T-helper 2 cell treated with Interferon-gamma antibody and Interleukin-4, amounts not matched to agents 5 μg/mL and 100 μg/mL, for 36 hours (primary cell): ENCODE measurements around the gene VRTN.
"Not testable (repeated sequence)": the region's sequence is repeated elsewhere in the genome, so short reads cannot be mapped to it uniquely, and the experiment has no call there.

Source experiments
- DNase-seq: peaks from one replicate; pipeline ENCODE4 v3.0.0; 2021; ENCODE audit warnings: low spot score
- H3K27ac Mint-ChIP-seq: one replicate; pipeline ENCODE4 v1.8.0; 2021; ENCODE audit warnings: mild to moderate bottlenecking, mixed read lengths
- H3K27me3 Mint-ChIP-seq: one replicate; pipeline ENCODE4 v1.8.0; 2021; ENCODE audit warnings: low read depth, mixed read lengths
- H3K36me3 Mint-ChIP-seq: one replicate; pipeline ENCODE4 v1.8.0; 2021; ENCODE audit warnings: low read depth, mixed read lengths
- H3K4me1 Mint-ChIP-seq: one replicate; pipeline ENCODE4 v1.8.0; 2021; ENCODE audit warnings: low read depth, mixed read lengths
- H3K4me3 Mint-ChIP-seq: one replicate; pipeline ENCODE4 v1.8.0; 2022; ENCODE audit warnings: mild to moderate bottlenecking, moderate library complexity, mixed read lengths
- H3K9me3 Mint-ChIP-seq: one replicate; pipeline ENCODE4 v1.8.0; 2021; ENCODE audit warnings: mixed read lengths

The VRTN gene

DNA sequence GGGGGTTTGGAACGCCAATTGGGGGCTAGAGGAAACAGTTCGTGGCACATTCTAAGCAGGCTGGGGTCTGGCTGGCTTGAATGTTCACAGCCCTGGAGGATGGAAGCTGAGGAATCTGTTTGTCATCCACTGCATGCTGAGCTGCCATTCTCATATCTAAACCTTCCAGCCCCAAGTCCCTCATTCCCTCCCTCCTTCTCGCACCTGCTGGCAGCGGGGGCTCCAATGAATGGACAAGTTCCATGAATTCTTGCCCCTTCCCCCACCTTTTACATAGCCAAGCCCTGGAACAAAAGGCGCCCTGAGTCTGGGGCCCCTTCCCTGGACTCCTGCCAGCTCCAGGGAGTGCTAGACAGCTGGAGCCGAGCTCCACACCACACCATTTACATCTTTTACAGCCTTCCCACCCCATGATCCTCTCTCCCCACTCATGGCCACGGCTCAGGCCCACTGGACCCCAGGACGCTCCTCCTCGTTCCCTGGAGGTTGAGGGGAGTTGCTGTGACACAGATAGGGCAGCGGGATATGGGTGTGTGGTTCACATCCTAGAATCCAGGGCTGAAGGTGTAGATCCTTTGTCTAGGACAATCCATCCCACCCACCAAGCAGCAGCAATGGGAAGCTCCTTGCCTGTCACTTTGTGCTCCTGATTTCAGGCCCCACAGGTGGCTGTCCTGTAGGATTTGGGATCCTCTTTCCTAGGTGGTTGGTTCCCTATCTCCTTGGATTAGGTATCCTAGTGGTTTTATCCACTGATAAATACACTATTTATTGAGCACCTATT, 21.7 kb upstream of the VRTN start:
- no peak overlapping the region for H3K27ac Mint-ChIP-seq
- DNase-seq: no peak

GRCh38 chr14:74329950-74330552, 18.2 kb upstream of the VRTN start:
- not testable (repeated sequence) for H3K27me3 Mint-ChIP-seq, H3K27ac Mint-ChIP-seq, H3K4me3 Mint-ChIP-seq, H3K9me3 Mint-ChIP-seq, H3K4me1 Mint-ChIP-seq, H3K36me3 Mint-ChIP-seq, DNase-seq

More for the DNA sequence above, 21.7 kb upstream of the VRTN start:
- Mint-ChIP-seq H3K36me3 (no peaks in the 10 kb centered on the region), H3K4me3 (no peak overlapping the region), H3K4me1 (no peaks in the 10 kb centered on the region), H3K27me3 (peaks cover 7% of the 10 kb centered on the region), H3K9me3 (no peaks in the 10 kb centered on the region)

- Mint-ChIP-seq H3K9me3 (no peaks in the 10 kb centered on the region), H3K4me3 (no peak overlapping the region), H3K4me1 (no peaks in the 10 kb centered on the region), H3K27ac (no peak overlapping the region), H3K36me3 (no peaks in the 10 kb centered on the region), H3K27me3 (peaks cover 6% of the 10 kb centered on the region)
- no peak for DNase-seq
These were observed 14.4 kb upstream of the VRTN start for GRCh38 chr14:74333909-74334308.

GRCh38 chr14:74346341-74346740, 1.9 kb upstream of the VRTN start:
- Mint-ChIP-seq H3K4me3 (no peak overlapping the region), H3K9me3 (no peaks in the 10 kb centered on the region), H3K36me3 (no peaks in the 10 kb centered on the region), H3K4me1 (no peaks in the 10 kb centered on the region), H3K27ac (no peak overlapping the region), H3K27me3 (peaks cover 5% of the 10 kb centered on the region)
- no peak for DNase-seq

GRCh38 chr14:74347097-74347794, 1.0 kb upstream of the VRTN start:
- H3K9me3 Mint-ChIP-seq: no peaks in the 10 kb centered on the region
- no peak for DNase-seq
- no peaks in the 10 kb centered on the region for H3K4me1 Mint-ChIP-seq
- H3K36me3 Mint-ChIP-seq: no peaks in the 10 kb centered on the region
- no peak overlapping the region for H3K4me3 Mint-ChIP-seq
- H3K27ac Mint-ChIP-seq: no peak overlapping the region
- peaks cover 5% of the 10 kb centered on the region for H3K27me3 Mint-ChIP-seq

- Mint-ChIP-seq H3K27ac (no peak overlapping the region), H3K4me1 (no peaks in the 10 kb centered on the region), H3K27me3 (peaks cover 6% of the 10 kb centered on the region), H3K9me3 (no peaks in the 10 kb centered on the region), H3K36me3 (no peaks in the 10 kb centered on the region), H3K4me3 (no peak overlapping the region)
- DNase-seq: no peak
These were observed 523 bp upstream of the VRTN start for GRCh38 chr14:74347795-74348100.

DNA sequence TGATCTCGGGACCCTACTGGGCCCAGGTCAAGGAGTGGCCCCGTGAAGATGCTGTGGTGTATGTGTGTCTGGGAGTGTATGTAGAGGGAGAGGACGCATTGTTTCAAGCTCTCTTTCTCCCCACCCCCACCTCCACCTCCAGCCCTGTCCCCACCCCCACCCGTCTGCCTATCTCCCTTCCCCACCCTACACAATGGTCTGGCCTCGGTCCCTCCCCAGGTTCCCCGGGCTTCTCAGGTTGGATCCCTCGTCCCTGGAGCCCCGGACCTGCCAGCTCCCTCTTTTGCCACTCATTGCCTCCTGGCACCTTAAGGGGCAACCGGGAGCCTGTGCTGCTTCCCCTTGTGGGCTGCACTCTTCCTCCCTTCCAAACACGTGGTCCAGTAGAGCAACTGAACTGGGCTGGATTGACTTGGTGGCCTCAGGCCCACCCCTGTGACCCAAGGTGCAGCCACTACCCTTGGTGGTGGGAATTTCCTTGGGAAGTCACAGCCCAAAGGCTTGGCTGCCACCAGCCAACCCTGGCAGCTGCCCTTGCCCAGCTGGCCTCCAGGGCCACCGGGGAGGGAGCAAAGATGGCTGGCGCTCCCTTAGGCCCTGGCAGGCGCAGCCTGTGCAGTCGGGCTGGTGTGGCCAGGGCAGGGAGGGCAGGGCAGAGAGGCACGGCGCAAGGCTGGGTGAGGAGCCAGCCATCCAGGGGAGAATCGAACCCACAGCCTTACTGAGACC, 628 bp downstream of the VRTN start:
- Mint-ChIP-seq H3K4me1 (no peaks in the 10 kb centered on the region), H3K27ac (no peak overlapping the region), H3K9me3 (no peaks in the 10 kb centered on the region), H3K4me3 (no peak overlapping the region), H3K27me3 (peaks cover 6% of the 10 kb centered on the region), H3K36me3 (no peaks in the 10 kb centered on the region)
- no peak for DNase-seq

DNA sequence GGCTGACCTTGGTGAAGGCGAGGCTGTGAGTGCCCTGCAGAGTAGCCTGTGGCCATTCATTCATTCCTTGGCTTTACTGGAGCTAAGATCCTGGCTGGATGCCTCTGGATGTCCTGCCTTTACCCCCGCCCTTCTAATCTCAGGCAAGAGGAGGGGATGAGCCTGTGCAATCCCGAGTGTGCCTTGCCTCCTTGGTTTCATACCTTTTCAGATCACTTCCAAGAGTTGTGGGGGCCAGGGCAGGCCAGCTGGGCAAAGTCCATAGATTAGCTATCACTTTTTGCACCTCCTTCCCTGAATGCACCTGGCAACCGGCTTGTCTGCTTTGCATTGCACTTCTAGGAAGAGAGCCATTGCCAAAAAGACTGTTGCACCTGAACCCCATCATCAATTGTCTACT, 1.5 kb downstream of the VRTN start:
- Mint-ChIP-seq H3K36me3 (no peaks in the 10 kb centered on the region), H3K9me3 (no peaks in the 10 kb centered on the region), H3K27ac (no peak overlapping the region), H3K4me3 (no peak overlapping the region), H3K27me3 (peaks cover 6% of the 10 kb centered on the region), H3K4me1 (no peaks in the 10 kb centered on the region)
- DNase-seq: no peak

DNA sequence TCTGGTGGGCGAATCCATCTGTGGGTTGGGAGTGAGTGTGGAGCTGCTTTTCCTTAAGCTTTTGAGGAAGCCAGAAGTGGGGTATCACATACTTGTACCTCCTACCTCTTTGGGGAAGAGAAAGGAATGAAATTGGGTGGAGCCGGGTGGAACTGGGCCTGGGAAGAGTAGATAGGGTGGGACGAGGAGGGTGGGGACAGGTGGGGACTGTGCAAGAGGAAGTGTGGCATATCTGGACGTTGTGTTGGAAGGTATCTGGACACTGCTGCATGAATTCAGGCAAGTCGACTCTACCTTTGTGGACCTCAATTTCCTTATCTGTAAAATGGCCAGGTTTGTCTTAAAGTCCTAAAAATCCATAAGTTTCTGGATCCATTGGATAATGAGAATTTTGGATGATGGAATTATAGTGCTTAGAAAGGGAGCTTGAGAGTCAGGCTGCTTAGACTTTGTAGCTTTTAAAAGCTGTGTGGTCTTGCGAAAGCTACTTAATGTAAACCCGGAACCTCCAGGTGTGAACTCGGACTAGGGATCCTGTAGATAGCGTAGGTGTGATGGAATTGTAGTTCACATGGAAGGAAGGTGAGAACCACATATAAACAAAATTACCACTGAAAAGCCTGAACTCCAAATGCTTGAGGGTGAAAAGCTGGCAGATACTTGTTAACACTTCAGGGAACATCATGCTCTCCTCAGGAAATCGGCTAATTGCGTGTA, 2.1 kb downstream of the VRTN start:
- Mint-ChIP-seq H3K36me3 (no peaks in the 10 kb centered on the region), H3K4me1 (no peaks in the 10 kb centered on the region)

DNA sequence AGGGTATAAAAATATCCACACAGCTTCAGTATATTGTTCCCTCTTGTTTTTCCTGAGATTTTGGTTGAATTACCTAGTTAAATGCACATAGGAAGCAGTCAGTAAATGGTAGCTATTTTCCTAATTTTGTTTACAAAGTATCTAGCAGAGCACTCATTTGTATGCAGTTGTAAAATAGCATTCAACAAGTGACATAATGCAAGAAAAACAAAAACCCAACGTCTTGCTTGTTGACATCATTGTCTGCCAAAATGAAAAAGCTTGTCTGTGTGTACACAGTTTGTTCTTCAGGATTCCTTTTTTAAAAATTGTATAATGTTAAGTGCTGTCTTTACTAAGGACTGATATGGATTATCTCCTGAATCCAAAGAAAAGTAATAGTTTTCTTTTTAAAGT, 2.7 kb downstream of the VRTN start:
- H3K9me3 Mint-ChIP-seq: no peaks in the 10 kb centered on the region
- no peak for DNase-seq

More for the DNA sequence above, 2.1 kb downstream of the VRTN start:
- Mint-ChIP-seq H3K4me3 (no peak overlapping the region), H3K27me3 (peaks cover 6% of the 10 kb centered on the region), H3K9me3 (no peaks in the 10 kb centered on the region), H3K27ac (no peak overlapping the region)
- no peak for DNase-seq

GRCh38 chr14:74356892-74357575, 8.8 kb downstream of the VRTN start:
- Mint-ChIP-seq H3K27me3 (peaks cover 2% of the 10 kb centered on the region), H3K4me3 (no peak overlapping the region), H3K9me3 (no peaks in the 10 kb centered on the region), H3K4me1 (no peaks in the 10 kb centered on the region), H3K27ac (no peak overlapping the region), H3K36me3 (no peaks in the 10 kb centered on the region)
- no peak for DNase-seq

More for the DNA sequence above, 2.7 kb downstream of the VRTN start:
- H3K27ac Mint-ChIP-seq: no peak overlapping the region
- H3K36me3 Mint-ChIP-seq: no peaks in the 10 kb centered on the region
- H3K27me3 Mint-ChIP-seq: peaks cover 6% of the 10 kb centered on the region
- H3K4me1 Mint-ChIP-seq: no peaks in the 10 kb centered on the region
- no peak overlapping the region for H3K4me3 Mint-ChIP-seq

DNA sequence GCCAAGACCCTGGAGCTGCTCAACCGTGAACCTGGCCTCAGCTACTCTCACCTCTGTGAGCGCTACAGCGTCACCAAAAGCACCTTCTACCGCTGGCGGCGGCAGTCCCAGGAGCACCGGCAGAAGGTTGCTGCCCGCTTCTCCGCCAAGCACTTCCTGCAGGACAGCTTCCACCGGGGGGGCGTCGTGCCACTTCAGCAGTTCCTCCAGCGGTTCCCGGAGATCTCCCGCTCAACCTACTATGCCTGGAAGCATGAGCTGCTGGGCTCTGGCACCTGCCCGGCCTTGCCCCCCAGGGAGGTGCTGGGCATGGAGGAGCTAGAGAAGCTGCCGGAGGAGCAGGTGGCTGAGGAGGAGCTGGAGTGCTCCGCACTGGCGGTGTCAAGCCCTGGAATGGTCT, 9.3 kb downstream of the VRTN start:
- no peaks in the 10 kb centered on the region for H3K4me1 Mint-ChIP-seq
- H3K36me3 Mint-ChIP-seq: no peaks in the 10 kb centered on the region
- no peak overlapping the region for H3K4me3 Mint-ChIP-seq
- peaks cover 2% of the 10 kb centered on the region for H3K27me3 Mint-ChIP-seq
- H3K27ac Mint-ChIP-seq: no peak overlapping the region
- DNase-seq: no peak
- no peaks in the 10 kb centered on the region for H3K9me3 Mint-ChIP-seq

DNA sequence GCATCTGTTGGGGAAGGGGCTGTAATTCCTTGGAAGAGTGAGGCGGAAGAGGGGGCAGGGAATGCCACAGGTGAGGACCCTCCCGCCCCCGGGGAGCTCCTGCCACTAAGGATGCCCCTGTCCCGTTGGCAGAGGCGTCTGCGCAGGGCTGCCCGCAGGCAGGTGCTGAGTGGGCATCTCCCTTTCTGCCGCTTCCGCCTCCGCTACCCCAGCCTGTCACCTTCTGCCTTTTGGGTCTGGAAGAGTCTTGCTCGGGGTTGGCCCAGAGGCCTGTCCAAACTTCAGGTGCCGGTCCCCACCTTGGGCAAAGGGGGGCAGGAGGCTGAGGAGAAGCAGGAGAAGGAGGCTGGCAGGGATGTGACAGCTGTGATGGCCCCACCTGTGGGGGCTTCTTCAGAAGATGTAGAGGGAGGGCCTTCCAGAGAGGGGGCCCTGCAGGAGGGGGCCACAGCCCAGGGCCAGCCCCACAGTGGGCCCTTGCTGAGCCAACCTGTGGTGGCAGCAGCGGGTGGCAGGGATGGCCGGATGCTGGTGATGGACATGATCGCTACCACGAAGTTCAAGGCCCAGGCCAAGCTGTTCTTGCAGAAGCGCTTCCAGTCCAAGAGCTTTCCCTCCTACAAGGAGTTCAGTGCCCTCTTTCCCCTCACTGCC, 10.0 kb downstream of the VRTN start:
- no peaks in the 10 kb centered on the region for H3K9me3 Mint-ChIP-seq
- H3K4me3 Mint-ChIP-seq: no peak overlapping the region
- DNase-seq: no peak
- H3K4me1 Mint-ChIP-seq: no peaks in the 10 kb centered on the region
- H3K27me3 Mint-ChIP-seq: peaks cover 2% of the 10 kb centered on the region
- H3K27ac Mint-ChIP-seq: no peak overlapping the region
- H3K36me3 Mint-ChIP-seq: no peaks in the 10 kb centered on the region
